Activated T-cell treated with anti-CD3 and anti-CD28 coated beads for 24 hours (primary cell): ENCODE results near the gene ZDHHC23.

Experiments used
- DNase-seq: peaks from one replicate; pipeline ENCODE4 v3.0.0-alpha.2; 2020; ENCODE audit warnings: low read depth

The ZDHHC23 gene

DNA sequence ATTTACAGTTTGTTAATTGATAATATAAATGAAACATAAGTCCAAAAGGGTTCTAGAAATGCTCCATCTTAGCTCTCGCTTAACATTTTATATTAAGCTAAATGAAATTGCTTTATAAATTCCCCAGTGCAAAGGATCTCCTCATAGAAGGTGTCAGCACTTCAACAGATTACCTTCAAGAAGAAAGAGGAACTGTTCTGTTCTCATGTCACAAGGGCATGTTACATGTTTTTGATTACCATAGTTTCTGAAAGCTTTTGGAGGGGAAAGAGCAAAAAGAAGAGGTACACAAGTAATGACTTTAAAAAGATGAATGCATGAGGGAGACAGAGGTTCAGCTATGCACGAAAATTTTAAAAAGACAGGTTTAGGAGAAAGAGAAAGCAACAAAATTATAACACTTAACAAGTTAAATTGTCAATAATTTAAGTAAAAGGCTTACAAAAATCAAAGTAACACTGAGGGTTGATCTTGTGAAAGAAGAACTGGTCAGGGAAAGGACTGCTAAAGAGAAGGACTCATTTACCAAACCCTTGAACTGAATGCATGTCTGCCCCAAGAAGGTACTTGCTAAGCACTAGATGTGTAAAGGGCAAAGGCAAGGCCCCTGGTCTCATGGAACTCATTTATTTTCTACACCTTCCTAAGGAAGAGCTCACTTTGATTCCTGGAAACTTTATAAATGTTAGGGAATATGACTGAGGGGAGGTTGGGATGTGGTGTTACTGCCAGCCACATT, 63.4 kb downstream of the ZDHHC23 start:
- DNase-seq = no peak
